Measurements from ENCODE around the gene ANKRD13B. TPM values are rescaled to one million over a fixed set of nuclear protein-coding genes. Genes with fewer than 3 reads are reported as not detected.
A peak's percentile ranks its signal among the peaks of the same experiment; 100 is the strongest.

The ANKRD13B gene
- total RNA-seq, 1 donor from 2014 or later = 2.8 TPM

GRCh38 chr17:29582254-29582765, 10.6 kb upstream of the ANKRD13B start:
- TF ChIP-seq EZH2 (IDR thresholded peaks at IDR 0.05) (no peak), CTCF (IDR thresholded peaks at IDR 0.05) (no peak), EZH2phosphoT487 (IDR thresholded peaks at IDR 0.05) (no peak)
- Histone ChIP-seq H2AFZ (replicated peaks) (no peak overlapping the region), H4K20me1 (ENCODE audit: low read depth) (peaks cover 67% of the 10 kb centered on the region), H3K4me3 (no peak overlapping the region), H3F3A (ENCODE audit: low read depth) (peaks cover 12% of the 10 kb centered on the region), H3K4me2 (no peak overlapping the region), H3K4me1 (peaks cover 21% of the 10 kb centered on the region), H3K27me3 (no peaks in the 10 kb centered on the region), H3K79me2 (ENCODE audit: low read depth) (peaks cover 44% of the 10 kb centered on the region), H3K9me3 (ENCODE audit: low read depth) (no peaks in the 10 kb centered on the region), H3K27ac (no peak overlapping the region), H3K36me3 (no peaks in the 10 kb centered on the region), H3K9ac (no peak overlapping the region)
- Mint-ChIP-seq H3K4me1 (peaks cover 20% of the 10 kb centered on the region), H3K4me3 (peak overlapping the region; percentile 24), H3K27ac (no peak overlapping the region), H3K36me3 (peaks cover 4% of the 10 kb centered on the region), H3K27me3 (ENCODE audit: insufficient read depth, low read depth) (peaks cover 8% of the 10 kb centered on the region), H3K9me3 (no peaks in the 10 kb centered on the region)
- no peak for DNase-seq (ENCODE audit: low spot score)

GRCh38 chr17:29582772-29583171, 10.2 kb upstream of the ANKRD13B start:
- no peaks in the 10 kb centered on the region for H3K9me3 ChIP-seq (ENCODE audit: low read depth)
- no peak overlapping the region for H3K9ac ChIP-seq
- peaks cover 24% of the 10 kb centered on the region for H3K4me1 Mint-ChIP-seq
- H3K27me3 ChIP-seq = no peaks in the 10 kb centered on the region
- peaks cover 71% of the 10 kb centered on the region for H4K20me1 ChIP-seq (ENCODE audit: low read depth)
- no peak overlapping the region for H3K4me3 ChIP-seq
- no peak overlapping the region for H3K27ac Mint-ChIP-seq
- peaks cover 12% of the 10 kb centered on the region for H3F3A ChIP-seq (ENCODE audit: low read depth)
- peaks cover 25% of the 10 kb centered on the region for H3K4me1 ChIP-seq
- H3K36me3 ChIP-seq = no peaks in the 10 kb centered on the region
- no peak overlapping the region for H2AFZ ChIP-seq (replicated peaks)
- H3K27me3 Mint-ChIP-seq (ENCODE audit: insufficient read depth, low read depth) = peaks cover 6% of the 10 kb centered on the region
- H3K4me2 ChIP-seq = no peak overlapping the region
- peaks cover 49% of the 10 kb centered on the region for H3K79me2 ChIP-seq (ENCODE audit: low read depth)
- no peak overlapping the region for H3K27ac ChIP-seq
- H3K36me3 Mint-ChIP-seq = peaks cover 4% of the 10 kb centered on the region
- H3K9me3 Mint-ChIP-seq = no peaks in the 10 kb centered on the region
- H3K4me3 Mint-ChIP-seq = no peak overlapping the region
- DNase-seq (ENCODE audit: low spot score) = no peak
- no peak for TF ChIP-seq CTCF (IDR thresholded peaks at IDR 0.05)
- TF ChIP-seq EZH2phosphoT487 (IDR thresholded peaks at IDR 0.05) = no peak

GRCh38 chr17:29583324-29584248, 9.3 kb upstream of the ANKRD13B start:
- H3K4me1 Mint-ChIP-seq = peaks cover 29% of the 10 kb centered on the region
- no peak overlapping the region for H3K27ac Mint-ChIP-seq
- H3K36me3 Mint-ChIP-seq = peaks cover 4% of the 10 kb centered on the region
- Histone ChIP-seq H4K20me1 (ENCODE audit: low read depth) (peaks cover 80% of the 10 kb centered on the region), H3K79me2 (ENCODE audit: low read depth) (peaks cover 57% of the 10 kb centered on the region), H3K9ac (no peak overlapping the region), H3F3A (ENCODE audit: low read depth) (peaks cover 12% of the 10 kb centered on the region), H3K9me3 (ENCODE audit: low read depth) (no peaks in the 10 kb centered on the region), H2AFZ (replicated peaks) (no peak overlapping the region), H3K4me2 (no peak overlapping the region), H3K4me1 (peaks cover 32% of the 10 kb centered on the region), H3K4me3 (no peak overlapping the region), H3K27me3 (no peaks in the 10 kb centered on the region), H3K27ac (no peak overlapping the region), H3K36me3 (no peaks in the 10 kb centered on the region)
- peak overlapping the region; percentile 60 for H3K4me3 Mint-ChIP-seq
- DNase-seq (ENCODE audit: low spot score) = no peak
- peaks cover 5% of the 10 kb centered on the region for H3K27me3 Mint-ChIP-seq (ENCODE audit: insufficient read depth, low read depth)
- TF ChIP-seq EZH2phosphoT487 (IDR thresholded peaks at IDR 0.05) = no peak
- H3K9me3 Mint-ChIP-seq = no peaks in the 10 kb centered on the region
